IMR-90 (cell line): ENCODE measurements around the gene PRKCE. TPM values are rescaled to one million over a fixed set of nuclear protein-coding genes. Genes with fewer than 3 reads are reported as not detected.

Experiments used
- ATAC-seq: fragments of 200-7000 bp; cut with Tn5 transposase; 2 replicates; pipeline ENCODE4 v1.9.1; 2020; ENCODE audit warnings: low read depth, mild to moderate bottlenecking, moderate library complexity
- BruUV-seq: library from RNA; stranded (reverse); fragments of 400-500 nt; replicated peaks from 2 replicates; lab custom pipeline; 2021; lab: Mats Ljungman, UMichigan
- CTCF ChIA-PET: fragments of 300-600 bp; formaldehyde crosslinking; extraction: SDS; loops from one replicate; lab custom pipeline; 2021; ENCODE audit warnings: antibody characterized with exemption; lab: Yijun Ruan, JAX
- POLR2A ChIA-PET: fragments of 300-600 bp; sonication (Branson Sonifier 250); formaldehyde crosslinking; loops from one replicate; lab custom pipeline; 2022; ENCODE audit warnings: antibody characterized with exemption; ENCODE audit not compliant: unreplicated experiment; lab: Charles Lee
- DNase-seq: peaks from one replicate; pipeline ENCODE4 v3.0.0; 2013
- H2AFZ ChIP-seq: replicated peaks from 2 replicates; pipeline ENCODE3; 2013; ENCODE audit warnings: low read length, mild to moderate bottlenecking; ENCODE audit not compliant: poor library complexity
- H2AK5ac ChIP-seq: 2 replicates; pipeline ENCODE4 v1.6.1; 2013; ENCODE audit warnings: low read depth, low read length, inconsistent platforms
- H2AK9ac ChIP-seq: replicated peaks from 2 replicates; pipeline ENCODE3; 2013; ENCODE audit warnings: mild to moderate bottlenecking, low read depth, low read length, moderate library complexity; ENCODE audit not compliant: poor library complexity
- H2BK120ac ChIP-seq: 2 replicates; pipeline ENCODE4 v1.6.1; 2013; ENCODE audit warnings: low read depth, low read length, inconsistent platforms
- H2BK15ac ChIP-seq: 3 replicates; pipeline ENCODE4 v1.6.1; 2013; ENCODE audit warnings: low read depth, low read length, inconsistent platforms
- H2BK20ac ChIP-seq: 2 replicates; pipeline ENCODE4 v1.6.1; 2013; ENCODE audit warnings: low read depth, mild to moderate bottlenecking, inconsistent platforms, low read length, moderate library complexity
- H2BK5ac ChIP-seq: 2 replicates; pipeline ENCODE4 v1.6.1; 2013; ENCODE audit warnings: mild to moderate bottlenecking, low read depth, low read length, inconsistent platforms; ENCODE audit not compliant: poor library complexity, severe bottlenecking
- H3K14ac ChIP-seq: replicated peaks from 2 replicates; pipeline ENCODE4 v1.6.1; 2013; ENCODE audit warnings: low read depth, low read length, inconsistent platforms
- H3K18ac ChIP-seq: 2 replicates; pipeline ENCODE4 v1.6.1; 2013; ENCODE audit warnings: low read depth, low read length, control low read depth
- H3K23ac ChIP-seq: 2 replicates; pipeline ENCODE4 v1.6.1; 2013; ENCODE audit warnings: low read depth, low read length, inconsistent platforms
- H3K27ac ChIP-seq: 2 replicates; pipeline ENCODE4 v1.5.1; 2013; ENCODE audit warnings: mild to moderate bottlenecking, control low read depth, low read length; ENCODE audit not compliant: insufficient read depth
- H3K27me3 ChIP-seq: 2 replicates; pipeline ENCODE4 v1.6.1; 2013; ENCODE audit warnings: low read length; ENCODE audit not compliant: control insufficient read depth, insufficient read depth
- H3K36me3 ChIP-seq: 2 replicates; pipeline ENCODE4 v1.6.1; 2013; ENCODE audit warnings: low read length, mixed read lengths; ENCODE audit not compliant: control insufficient read depth, insufficient read depth
- H3K4ac ChIP-seq: 2 replicates; pipeline ENCODE4 v1.6.1; 2013; ENCODE audit warnings: low read depth, low read length, inconsistent platforms
- H3K4me1 ChIP-seq: 2 replicates; pipeline ENCODE4 v1.6.1; 2013; ENCODE audit warnings: low read length, mixed read lengths; ENCODE audit not compliant: control insufficient read depth, insufficient read depth
- H3K4me2 ChIP-seq: 2 replicates; pipeline ENCODE4 v1.6.1; 2013; ENCODE audit warnings: low read depth, mild to moderate bottlenecking, control low read depth, low read length, moderate library complexity
- H3K4me3 ChIP-seq: 2 replicates; pipeline ENCODE4 v1.5.1; 2013; ENCODE audit warnings: low read depth, mild to moderate bottlenecking, control low read depth, low read length, moderate library complexity; ENCODE audit not compliant: insufficient read depth
- H3K56ac ChIP-seq: 2 replicates; pipeline ENCODE4 v1.6.1; 2013; ENCODE audit warnings: low read length, inconsistent platforms; ENCODE audit not compliant: insufficient read depth; ENCODE audit errors: extremely low read depth
- H3K79me1 ChIP-seq, 2 experiments: 2 replicates each; pipeline ENCODE4 v1.6.1; 2013; ENCODE audit warnings: low read length in 2 of 2, inconsistent platforms in 1 of 2, low read depth in 1 of 2
- H3K9ac ChIP-seq: 2 replicates; pipeline ENCODE4 v1.6.1; 2013; ENCODE audit warnings: low read depth, low read length, control low read depth
- H3K9me1 ChIP-seq: 2 replicates; pipeline ENCODE4 v1.6.1; 2013; ENCODE audit warnings: low read length, inconsistent platforms; ENCODE audit not compliant: insufficient read depth
- H3K9me3 ChIP-seq: 2 replicates; pipeline ENCODE4 v1.6.1; 2013; ENCODE audit warnings: low read length; ENCODE audit not compliant: control insufficient read depth, insufficient read depth
- H4K20me1 ChIP-seq: 2 replicates; pipeline ENCODE4 v1.6.1; 2013; ENCODE audit warnings: low read length, inconsistent platforms; ENCODE audit not compliant: insufficient read depth
- H4K5ac ChIP-seq: 2 replicates; pipeline ENCODE4 v1.6.1; 2013; ENCODE audit warnings: mild to moderate bottlenecking, low read depth, low read length, control low read depth
- H4K8ac ChIP-seq, 2 experiments: 2 replicates each; pipeline ENCODE4 v1.6.1; 2013; ENCODE audit warnings: low read depth in 2 of 2, low read length in 2 of 2, control low read depth in 1 of 2, inconsistent platforms in 1 of 2
- H4K91ac ChIP-seq: 2 replicates; pipeline ENCODE4 v1.6.1; 2013; ENCODE audit warnings: low read depth, low read length, inconsistent platforms; ENCODE audit not compliant: insufficient read depth
- BHLHE40 ChIP-seq: fragments of 150-350 bp; IDR thresholded peaks from 2 replicates; pipeline ENCODE4 v1.6.1; 2016; ENCODE audit warnings: mild to moderate bottlenecking, low read depth, low read length
- CEBPB ChIP-seq: IDR thresholded peaks from 2 replicates; pipeline ENCODE4 v1.6.1; 2012; ENCODE audit warnings: low read depth, low read length, improper control_type of control experiment
- MAFK ChIP-seq: IDR thresholded peaks from 2 replicates; pipeline ENCODE4 v1.6.1; 2012; ENCODE audit warnings: low read depth, low read length, improper control_type of control experiment
- MAZ ChIP-seq: IDR thresholded peaks from 2 replicates; pipeline ENCODE4 v1.6.1; 2012; ENCODE audit warnings: low read depth, mild to moderate bottlenecking, low read length, improper control_type of control experiment, moderate library complexity, borderline replicate concordance
- MXI1 ChIP-seq: IDR thresholded peaks from 2 replicates; pipeline ENCODE4 v1.6.1; 2012; ENCODE audit warnings: low read depth, mild to moderate bottlenecking, low read length, moderate library complexity, borderline replicate concordance
- NFE2L2 ChIP-seq: fragments of 150-350 bp; IDR thresholded peaks from 2 replicates; pipeline ENCODE4 v1.6.1; 2016; ENCODE audit warnings: low read depth, mild to moderate bottlenecking, low read length
- RFX5 ChIP-seq: IDR thresholded peaks from 2 replicates; pipeline ENCODE4 v1.8.0; 2012; ENCODE audit warnings: low read depth, mild to moderate bottlenecking, low read length, moderate library complexity
- WGBS, 2 experiments: methylation state at CpG; one replicate each; pipeline versions ENCODE4 v1.1.5 to v1.1.7; 2013; ENCODE audit warnings: missing lambda C conversion rate in 2 of 2; ENCODE audit not compliant: insufficient read length in 1 of 2; ENCODE audit errors: extremely low coverage in 2 of 2; 5-methylcytosine and 5-hydroxymethylcytosine counted together
- dilution Hi-C: fragments of 300-500 bp; cut with HindIII; formaldehyde crosslinking; loops from one replicate; pipeline ENCODE4 v1.14.3; 2018; ENCODE audit warnings: low sequenced_read_pairs; ENCODE audit not compliant: unreplicated experiment
- in situ Hi-C: fragments of 300-500 bp; cut with MboI; formaldehyde crosslinking; loops from 3 replicates; pipeline ENCODE4 v1.14.3; 2019; ENCODE audit warnings: low sequenced_read_pairs, inconsistent platforms, mixed read lengths
- intact Hi-C: fragments of 100-400 bp; cut with micrococcal nuclease; formaldehyde crosslinking; loops from 2 replicates; pipeline ENCODE4 v1.10.0; 2022
- polyA plus RNA-seq, 3 experiments: library from polyadenylated mRNA; depleted of rRNA; stranded (reverse); fragments of >200 nt; gene quantifications; 2 replicates each; pipeline ENCODE4 v1.2.3, GENCODE V29; 2012; ENCODE audit warnings: low replicate concordance in 1 of 3
- total RNA-seq: library from RNA; depleted of rRNA; stranded (reverse); fragments of >200 nt; gene quantifications from 2 replicates; pipeline ENCODE4 v1.2.3, GENCODE V29; 2012

PRKCE gene
- total and polyA plus RNA-seq, 2 of the 4 experiments (the other 2 are of a cell fraction), result 8.1 to 32.4 TPM

DNA sequence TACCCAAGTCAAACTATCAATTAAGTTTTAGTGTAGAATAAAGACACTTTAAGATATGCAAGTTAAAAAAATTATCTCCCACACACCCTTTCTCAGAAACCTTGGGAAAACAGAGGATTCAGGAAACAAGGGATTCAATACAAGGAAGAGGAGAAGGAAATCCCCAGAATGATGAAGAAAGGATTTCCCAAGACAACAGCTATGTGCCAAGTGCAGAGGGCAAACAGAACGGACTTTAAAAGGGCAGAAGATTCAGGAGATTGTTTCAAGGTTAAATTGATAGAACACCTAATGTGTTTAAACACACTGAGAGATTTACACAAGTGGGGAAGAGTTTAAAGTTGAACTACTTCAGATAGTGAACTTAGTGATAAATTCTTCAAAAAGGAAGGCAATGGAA, 574.3 kb downstream of the PRKCE start:
- Histone ChIP-seq H3K9me3 (no peaks in the 10 kb centered on the region), H2AK5ac (peak overlapping the region; percentile 65; the same call in 1 of the 2 replicates), H3K14ac (peak overlapping the region; percentile 86), H3K56ac (no peak overlapping the region), H4K91ac (peak overlapping the region; percentile 38; the same call in 1 of the 2 replicates), H3K18ac (peak overlapping the region; percentile 71; the same call in 1 of the 2 replicates), H2BK120ac (peak overlapping the region; percentile 82; the same call in 1 of the 2 replicates), H4K20me1 (no peaks in the 10 kb centered on the region), H4K8ac (no peak overlapping the region), H3K9ac (no peak overlapping the region), H3K23ac (no peak overlapping the region; the same call in 1 of the 2 replicates), H2BK20ac (peak overlapping the region; percentile 76; the same call in 1 of the 2 replicates), H3K79me1 (no peaks in the 10 kb centered on the region), H3K36me3 (no peaks in the 10 kb centered on the region), H2AFZ (no peak overlapping the region), H2BK5ac (no peak overlapping the region), H3K27ac (no peak overlapping the region), H2BK15ac (peak overlapping the region; percentile 83; the same call in 2 of the 3 replicates), H3K4me3 (no peak overlapping the region), H3K4me2 (no peak overlapping the region), H3K4ac (no peak overlapping the region), H4K5ac (no peak overlapping the region; the same call in 1 of the 2 replicates), H3K27me3 (peaks cover 15% of the 10 kb centered on the region), H3K9me1 (no peaks in the 10 kb centered on the region), H3K4me1 (peaks cover 2% of the 10 kb centered on the region; the same call in 1 of the 2 replicates), H2AK9ac (no peak overlapping the region)
- in situ Hi-C loops (no loop called here), intact Hi-C loops (no loop called here), dilution Hi-C loops (no loop called here)
- DNase-seq (no peak), ATAC-seq (no peak)
- no TSS peak for BruUV-seq
- ChIA-PET CTCF (no interaction called here), POLR2A (no interaction called here)
- TF ChIP-seq RFX5, result no peak
- TF ChIP-seq NFE2L2, result no peak
- no peak for TF ChIP-seq CEBPB
- TF ChIP-seq BHLHE40, result no peak
- TF ChIP-seq MAZ, result no peak
- no peak for TF ChIP-seq MAFK
- TF ChIP-seq MXI1, result no peak
- WGBS, 2 experiments, result no CpG with 5 or more reads among the region's 1 CpG
